GM12878 (cell line): Measurements from ENCODE around the gene CAV1. TPM values are rescaled to one million over a fixed set of nuclear protein-coding genes. Genes with fewer than 3 reads are reported as not detected.

Experiments used
- ATAC-seq: fragments of 200-7000 bp; cut with Tn5 transposase; 3 replicates; pipeline ENCODE4 v1.9.1; 2020; ENCODE audit warnings: mild to moderate bottlenecking, moderate library complexity
- BruUV-seq: library from RNA; stranded (reverse); fragments of 400-500 nt; replicated peaks from 2 replicates; lab custom pipeline; 2021; lab: Mats Ljungman, UMichigan
- CTCF ChIA-PET: fragments of 300-600 bp; sonication (Branson Sonifier 250); formaldehyde crosslinking; extraction: SDS; loops from one replicate; lab custom pipeline; 2021; ENCODE audit warnings: inconsistent platforms; lab: Yijun Ruan, JAX
- POLR2A ChIA-PET: fragments of 350-600 bp; formaldehyde crosslinking; extraction: SDS; loops from one replicate; lab custom pipeline; 2021; ENCODE audit warnings: inconsistent platforms; lab: Charles Lee
- RAD21 ChIA-PET: fragments of 300-600 bp; sonication (Branson Sonifier 250); formaldehyde crosslinking; loops from one replicate; lab custom pipeline; 2023; ENCODE audit warnings: antibody characterized with exemption; ENCODE audit not compliant: unreplicated experiment; lab: Charles Lee
- SMC1A ChIA-PET: fragments of 300-600 bp; sonication (Branson Sonifier 250); formaldehyde crosslinking; loops from one replicate; lab custom pipeline; 2023; ENCODE audit not compliant: unreplicated experiment, uncharacterized antibody; lab: Charles Lee
- DNase-seq: peaks from one replicate; pipeline ENCODE4 v3.0.0-alpha.2; 2011; ENCODE audit warnings: low read depth, low spot score
- FAIRE-seq: peaks from 3 replicates; lab custom pipeline; 2011; peaks lifted over from hg19 to GRCh38; lab: Jason Lieb, UNC
- H2AFZ ChIP-seq: 2 replicates; pipeline ENCODE4 v1.6.0; 2011; ENCODE audit warnings: low read depth, low read length, control low read depth; ENCODE audit not compliant: control insufficient read depth
- H3K27ac ChIP-seq: 2 replicates; pipeline ENCODE4 v1.5.1; 2011; ENCODE audit warnings: control low read depth; ENCODE audit not compliant: control insufficient read depth, insufficient read depth
- H3K27me3 ChIP-seq, 2 experiments: replicated peaks in 1 of 2; 2 replicates each; pipeline versions ENCODE4 v1.6.0 to v1.6.1; 2011; ENCODE audit warnings: low read length in 1 of 2; ENCODE audit not compliant: control insufficient read depth in 2 of 2, insufficient read depth in 2 of 2
- H3K36me3 ChIP-seq, 2 experiments: 2 replicates each; pipeline ENCODE4 v1.5.1; 2011; ENCODE audit warnings: low read length in 1 of 2; ENCODE audit not compliant: control insufficient read depth in 2 of 2, insufficient read depth in 2 of 2
- H3K4me1 ChIP-seq: 2 replicates; pipeline ENCODE4 v1.6.1; 2011; ENCODE audit warnings: mild to moderate bottlenecking, low read length, moderate library complexity, mixed read lengths; ENCODE audit not compliant: control insufficient read depth, insufficient read depth
- H3K4me2 ChIP-seq: 2 replicates; pipeline ENCODE4 v1.6.0; 2011; ENCODE audit warnings: control low read depth; ENCODE audit not compliant: control insufficient read depth, insufficient read depth
- H3K4me3 ChIP-seq: fragments of 200-600 bp; sonication (generic); 2 replicates; pipeline ENCODE4 v1.5.1; 2016
- H3K79me2 ChIP-seq: 2 replicates; pipeline ENCODE4 v1.6.0; 2011; ENCODE audit warnings: low read length; ENCODE audit not compliant: control insufficient read depth, insufficient read depth
- H3K9ac ChIP-seq: 2 replicates; pipeline ENCODE4 v1.8.0; 2011; ENCODE audit warnings: low read length, control low read depth, mixed read lengths; ENCODE audit not compliant: control insufficient read depth, insufficient read depth
- H3K9me3 ChIP-seq: replicated peaks from 3 replicates; pipeline ENCODE4 v1.5.1; 2011; ENCODE audit warnings: mild to moderate bottlenecking, low read length; ENCODE audit not compliant: control insufficient read depth, insufficient read depth
- H4K20me1 ChIP-seq: 2 replicates; pipeline ENCODE4 v1.6.0; 2011; ENCODE audit not compliant: control insufficient read depth, insufficient read depth
- IKZF1 ChIP-seq: fragments of 450-650 bp; conservative IDR thresholded peaks from 2 replicates; pipeline ENCODE4 v1.6.1; 2017; ENCODE audit warnings: antibody characterized with exemption, mild to moderate bottlenecking
- MTA2 ChIP-seq: fragments of 450-650 bp; IDR thresholded peaks from 2 replicates; pipeline ENCODE4 v1.6.1; 2016; ENCODE audit warnings: low read depth, mild to moderate bottlenecking, moderate library complexity
- SMAD5 ChIP-seq: IDR thresholded peaks from 2 replicates; pipeline ENCODE4 v1.6.1; 2016; ENCODE audit warnings: antibody characterized with exemption, low read depth
- ZBTB4 ChIP-seq: fragments of 450-650 bp; formaldehyde crosslinking; IDR thresholded peaks from 2 replicates; pipeline ENCODE4 v1.4.0; 2022; ENCODE audit warnings: mild to moderate bottlenecking, moderate library complexity
- ZNF24 ChIP-seq: fragments of 450-650 bp; IDR thresholded peaks from 2 replicates; pipeline ENCODE4 v1.6.1; 2017; ENCODE audit warnings: antibody characterized with exemption, mild to moderate bottlenecking
- WGBS: methylation state at CpG from one replicate; pipeline ENCODE4 v1.1.6; 2016; ENCODE audit warnings: low lambda C conversion rate; ENCODE audit not compliant: insufficient replicate concordance, insufficient coverage; ENCODE audit errors: missing lambda C conversion rate; 5-methylcytosine and 5-hydroxymethylcytosine counted together
- in situ Hi-C: fragments of 300-500 bp; cut with MboI; formaldehyde crosslinking; loops from 9 replicates; pipeline ENCODE4 v1.14.3; 2018; ENCODE audit warnings: mixed read lengths
- intact Hi-C: fragments of 100-400 bp; cut with micrococcal nuclease; formaldehyde crosslinking; loops from one replicate; pipeline ENCODE4 v1.14.2; 2022; ENCODE audit not compliant: unreplicated experiment
- polyA plus RNA-seq, 11 experiments: library from polyadenylated mRNA; depleted of rRNA in 4 of 11; unstranded in 6 of 11; stranded (reverse) in 5 of 11; fragments of >200 nt; fragmentation: Nextera tagmentation in 4 of 11; fragmentation: Illumina TruSeq in 1 of 11; extraction: Ambion mirVana in 4 of 11; extraction: Trizol in 1 of 11; gene quantifications; 1 replicate in 1 of 11; 2 replicates in 10 of 11; pipeline versions ENCODE4 v1.2.1 to v1.2.3, GENCODE V29; 2011 to 2016; ENCODE audit warnings: inconsistent platforms in 2 of 11, missing spikeins in 2 of 11, low read depth in 1 of 11
- total RNA-seq, 4 experiments: library from RNA; depleted of rRNA in 3 of 4; stranded (reverse); fragments of >200 nt in 3 of 4; fragmentation: Illumina TruSeq in 1 of 4; extraction: Trizol in 1 of 4; gene quantifications; 2 replicates each; pipeline versions ENCODE4 v1.2.1 to v1.2.3, GENCODE V29; 2013 to 2021

The CAV1 gene
- total and polyA plus RNA-seq, 10 of the 15 experiments (the other 5 are each of a cell fraction or from before 2014, with no cell fraction given), result 0.45 to 26.5 (median 2.0) TPM

GRCh38 chr7:116593359-116594075 is 68.7 kb downstream of the CAV1 start (continued):
- TF ChIP-seq ZBTB4 (CRISPR knock-in tag) (no peak), MTA2 (no peak), SMAD5 (no peak)

- no peaks in the 10 kb centered on the region for H3K9me3 ChIP-seq
- no peak for TF ChIP-seq ZNF24
- TF ChIP-seq IKZF1, result no peak
- no TSS peak for BruUV-seq
- DNase-seq (no peak), ATAC-seq (no peak), FAIRE-seq (no peak)
- RAD21 ChIA-PET, result interaction anchor here (0.9 kb wide), 1 partner anchor 8 kb away, joined by 3 read pairs; no protein-coding TSS in a partner anchor
- SMC1A ChIA-PET, result interaction anchor here (0.9 to 1.2 kb wide), 3 partner anchors 213 to 336 kb away, joined by 3 to 4 read pairs (median 3); no protein-coding TSS in a partner anchor
- intact Hi-C loops, result no loop called here
- CTCF ChIA-PET, result interaction anchor here (1.0 to 7.3 kb wide), 5 partner anchors 9 to 337 kb away, joined by 3 to 169 read pairs (median 106); no protein-coding TSS in a partner anchor
- H3K4me1 ChIP-seq, result no peaks in the 10 kb centered on the region
- WGBS, result 81% methylated on average over 9 of the region's 9 CpGs
- no peak overlapping the region for H2AFZ ChIP-seq
- H4K20me1 ChIP-seq, result no peaks in the 10 kb centered on the region
- no peak overlapping the region for H3K4me2 ChIP-seq
- no peaks in the 10 kb centered on the region for H3K36me3 ChIP-seq
- H3K4me3 ChIP-seq, result no peak overlapping the region
- peaks cover 2 to 5% of the 10 kb centered on the region in 2 experiments; a peak in 3 of 4 replicates for H3K27me3 ChIP-seq
- no peaks in the 10 kb centered on the region for H3K79me2 ChIP-seq
- H3K27ac ChIP-seq, result no peak overlapping the region
- in situ Hi-C loops, result loop anchor here (5.0 to 10.0 kb wide), 2 partner anchors 217 to 420 kb away; no protein-coding TSS in a partner anchor
- no peak overlapping the region for H3K9ac ChIP-seq
- POLR2A ChIA-PET, result no interaction called here
These were observed 70.2 kb downstream of the CAV1 start for GRCh38 chr7:116595063-116595462.
